OCI-LY7 (cell line): ENCODE data around the gene UPF2. TPM values are rescaled to one million over a fixed set of nuclear protein-coding genes. Genes with fewer than 3 reads are reported as not detected.

ENCODE experiments used
- BruUV-seq: library from RNA; stranded (reverse); fragments of 400-500 nt; replicated peaks from 2 replicates; lab custom pipeline; 2021; lab: Mats Ljungman, UMichigan
- CTCF ChIA-PET: fragments of 300-600 bp; sonication (Branson Sonifier 250); formaldehyde crosslinking; loops from one replicate; lab custom pipeline; 2022; ENCODE audit warnings: antibody characterized with exemption; ENCODE audit not compliant: unreplicated experiment; lab: Charles Lee
- POLR2A ChIA-PET: fragments of 300-600 bp; sonication (Branson Sonifier 250); formaldehyde crosslinking; loops from one replicate; lab custom pipeline; 2022; ENCODE audit warnings: antibody characterized with exemption; lab: Charles Lee
- DNase-seq: peaks from one replicate; pipeline ENCODE4 v3.0.0-alpha.2; 2015; ENCODE audit warnings: low spot score
- H2AFZ ChIP-seq: fragments of 200-600 bp; sonication (generic), shearing (Covaris generic); 2 replicates; pipeline ENCODE4 v1.6.1; 2014; ENCODE audit warnings: mild to moderate bottlenecking, antibody characterized with exemption, low read length, moderate library complexity
- H3K27ac ChIP-seq: fragments of 200-600 bp; sonication (generic); 2 replicates; pipeline ENCODE4 v1.5.1; 2014; ENCODE audit warnings: mixed run types, low read depth, mild to moderate bottlenecking, moderate library complexity, low read length, inconsistent platforms; ENCODE audit not compliant: poor library complexity, severe bottlenecking
- H3K36me3 ChIP-seq: fragments of 200-600 bp; sonication (generic); 2 replicates; pipeline ENCODE4 v1.6.1; 2014; ENCODE audit warnings: mild to moderate bottlenecking, antibody characterized with exemption, low read length, moderate library complexity, mixed read lengths; ENCODE audit not compliant: insufficient read depth
- H3K4me1 ChIP-seq: fragments of 200-600 bp; sonication (generic); 2 replicates; pipeline ENCODE4 v1.5.1; 2014; ENCODE audit warnings: mild to moderate bottlenecking, low read length; ENCODE audit not compliant: insufficient read depth, poor library complexity, severe bottlenecking
- H3K4me2 ChIP-seq: fragments of 200-600 bp; sonication (generic); 2 replicates; pipeline ENCODE4 v1.6.1; 2014; ENCODE audit warnings: mild to moderate bottlenecking, low read length
- H3K4me3 ChIP-seq: fragments of 200-600 bp; sonication (generic); 2 replicates; pipeline ENCODE4 v1.5.1; 2014; ENCODE audit warnings: mild to moderate bottlenecking, low read depth, low read length; ENCODE audit not compliant: poor library complexity, severe bottlenecking
- H3K79me2 ChIP-seq: fragments of 200-600 bp; sonication (generic); 2 replicates; pipeline ENCODE4 v1.6.1; 2016; ENCODE audit warnings: low read depth, mild to moderate bottlenecking, low read length, moderate library complexity, mixed read lengths; ENCODE audit not compliant: insufficient read depth
- H3K9me2 ChIP-seq: fragments of 200-600 bp; sonication (generic); 2 replicates; pipeline ENCODE4 v1.6.1; 2016; ENCODE audit warnings: mild to moderate bottlenecking, low read length, mixed read lengths; ENCODE audit not compliant: insufficient read depth
- H3K9me3 ChIP-seq: fragments of 200-600 bp; sonication (generic); 2 replicates; pipeline ENCODE4 v1.6.1; 2014; ENCODE audit warnings: mild to moderate bottlenecking, mixed run types, low read length, mixed read lengths
- H4K20me1 ChIP-seq: fragments of 200-600 bp; sonication (generic); 2 replicates; pipeline ENCODE4 v1.6.1; 2014; ENCODE audit warnings: mild to moderate bottlenecking, antibody characterized with exemption, low read length, moderate library complexity, mixed read lengths; ENCODE audit not compliant: insufficient read depth
- EZH2phosphoT487 ChIP-seq: fragments of 200-600 bp; sonication (generic); IDR thresholded peaks from 2 replicates; pipeline ENCODE4 v1.6.1; 2018; ENCODE audit warnings: low read depth, borderline replicate concordance, mild to moderate bottlenecking, mixed run types, antibody characterized with exemption, low read length, moderate library complexity, mixed read lengths
- intact Hi-C: fragments of 100-400 bp; cut with micrococcal nuclease; formaldehyde crosslinking; loops from one replicate; pipeline ENCODE4 v1.10.0; 2022; ENCODE audit not compliant: unreplicated experiment
- total RNA-seq, 2 experiments: library from RNA; depleted of rRNA in 1 of 2; stranded (reverse); fragments of >200 nt in 1 of 2; shearing (Covaris generic) in 1 of 2; gene quantifications; 2 replicates each; pipeline ENCODE4 v1.2.3, GENCODE V29; 2014 to 2022
- TF ChIP-seq, protein P1 (sequence below): fragments of 200-600 bp; sonication (generic); conservative IDR thresholded peaks from 2 replicates; pipeline ENCODE4 v1.5.1; 2014; ENCODE audit warnings: mild to moderate bottlenecking, antibody characterized with exemption, low read length, moderate library complexity, mixed read lengths

Gene UPF2
- total RNA-seq, 2 experiments from 2014 or later: 24.8 to 46.8 TPM

GRCh38 chr10:11878776-11879175 lies 163.8 kb downstream of the UPF2 start:
- Histone ChIP-seq H3K36me3 (no peaks in the 10 kb centered on the region), H3K9me2 (no peaks in the 10 kb centered on the region), H3K79me2 (no peaks in the 10 kb centered on the region), H3K4me1 (no peaks in the 10 kb centered on the region), H4K20me1 (no peaks in the 10 kb centered on the region), H2AFZ (no peak overlapping the region), H3K4me2 (no peak overlapping the region), H3K27ac (no peak overlapping the region), H3K9me3 (no peaks in the 10 kb centered on the region), H3K4me3 (no peak overlapping the region)
- POLR2A ChIA-PET: no interaction called here
- DNase-seq: no peak
- intact Hi-C loops: no loop called here
- CTCF ChIA-PET: no interaction called here
- no TSS peak for BruUV-seq
- no peak for TF ChIP-seq EZH2phosphoT487
- TF ChIP-seq, protein P1, sequence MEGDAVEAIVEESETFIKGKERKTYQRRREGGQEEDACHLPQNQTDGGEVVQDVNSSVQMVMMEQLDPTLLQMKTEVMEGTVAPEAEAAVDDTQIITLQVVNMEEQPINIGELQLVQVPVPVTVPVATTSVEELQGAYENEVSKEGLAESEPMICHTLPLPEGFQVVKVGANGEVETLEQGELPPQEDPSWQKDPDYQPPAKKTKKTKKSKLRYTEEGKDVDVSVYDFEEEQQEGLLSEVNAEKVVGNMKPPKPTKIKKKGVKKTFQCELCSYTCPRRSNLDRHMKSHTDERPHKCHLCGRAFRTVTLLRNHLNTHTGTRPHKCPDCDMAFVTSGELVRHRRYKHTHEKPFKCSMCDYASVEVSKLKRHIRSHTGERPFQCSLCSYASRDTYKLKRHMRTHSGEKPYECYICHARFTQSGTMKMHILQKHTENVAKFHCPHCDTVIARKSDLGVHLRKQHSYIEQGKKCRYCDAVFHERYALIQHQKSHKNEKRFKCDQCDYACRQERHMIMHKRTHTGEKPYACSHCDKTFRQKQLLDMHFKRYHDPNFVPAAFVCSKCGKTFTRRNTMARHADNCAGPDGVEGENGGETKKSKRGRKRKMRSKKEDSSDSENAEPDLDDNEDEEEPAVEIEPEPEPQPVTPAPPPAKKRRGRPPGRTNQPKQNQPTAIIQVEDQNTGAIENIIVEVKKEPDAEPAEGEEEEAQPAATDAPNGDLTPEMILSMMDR: no peak

GRCh38 chr10:11877591-11877905 lies 165.1 kb downstream of the UPF2 start:
- TF ChIP-seq EZH2phosphoT487: no peak
- TF ChIP-seq, protein P1: no peak
- BruUV-seq: no TSS peak
- ChIA-PET POLR2A (interaction anchor here (1.8 kb wide), 1 partner anchor 9 kb away, joined by 4 read pairs; no protein-coding TSS in a partner anchor), CTCF (no interaction called here)
- H3K79me2 ChIP-seq: no peaks in the 10 kb centered on the region
- no peaks in the 10 kb centered on the region for H3K36me3 ChIP-seq
- H3K9me3 ChIP-seq: no peaks in the 10 kb centered on the region
- H3K9me2 ChIP-seq: no peaks in the 10 kb centered on the region
- no peaks in the 10 kb centered on the region for H3K4me1 ChIP-seq
- no peak for DNase-seq
- no peak overlapping the region for H3K27ac ChIP-seq
- intact Hi-C loops: no loop called here
- no peak overlapping the region for H3K4me2 ChIP-seq
- no peaks in the 10 kb centered on the region for H4K20me1 ChIP-seq
- no peak overlapping the region for H2AFZ ChIP-seq
- H3K4me3 ChIP-seq: no peak overlapping the region

GRCh38 chr10:11876805-11877590 lies 165.6 kb downstream of the UPF2 start:
- Histone ChIP-seq H4K20me1 (no peaks in the 10 kb centered on the region), H3K4me3 (no peak overlapping the region), H3K4me2 (no peak overlapping the region), H3K36me3 (no peaks in the 10 kb centered on the region), H2AFZ (no peak overlapping the region), H3K27ac (no peak overlapping the region), H3K9me3 (no peaks in the 10 kb centered on the region), H3K79me2 (no peaks in the 10 kb centered on the region), H3K9me2 (no peaks in the 10 kb centered on the region), H3K4me1 (no peaks in the 10 kb centered on the region)
- POLR2A ChIA-PET: interaction anchor here (1.8 kb wide), 1 partner anchor 9 kb away, joined by 4 read pairs; no protein-coding TSS in a partner anchor
- BruUV-seq: no TSS peak
- TF ChIP-seq, protein P1: no peak
- TF ChIP-seq EZH2phosphoT487: no peak
- CTCF ChIA-PET: interaction anchor here (0.5 to 0.6 kb wide), 2 partner anchors 84 to 87 kb away, joined by 3 read pairs; no protein-coding TSS in a partner anchor
- no peak for DNase-seq
- intact Hi-C loops: no loop called here
